HG02610 (cell line): ENCODE results near the gene TNNT3.

Experiments used
- ATAC-seq: cut with Tn5 transposase; IDR thresholded peaks from one replicate; pipeline ENCODE4 v1.9.1; 2021; ENCODE audit warnings: mild to moderate bottlenecking, moderate library complexity; ENCODE audit not compliant: unreplicated experiment

The TNNT3 gene

DNA sequence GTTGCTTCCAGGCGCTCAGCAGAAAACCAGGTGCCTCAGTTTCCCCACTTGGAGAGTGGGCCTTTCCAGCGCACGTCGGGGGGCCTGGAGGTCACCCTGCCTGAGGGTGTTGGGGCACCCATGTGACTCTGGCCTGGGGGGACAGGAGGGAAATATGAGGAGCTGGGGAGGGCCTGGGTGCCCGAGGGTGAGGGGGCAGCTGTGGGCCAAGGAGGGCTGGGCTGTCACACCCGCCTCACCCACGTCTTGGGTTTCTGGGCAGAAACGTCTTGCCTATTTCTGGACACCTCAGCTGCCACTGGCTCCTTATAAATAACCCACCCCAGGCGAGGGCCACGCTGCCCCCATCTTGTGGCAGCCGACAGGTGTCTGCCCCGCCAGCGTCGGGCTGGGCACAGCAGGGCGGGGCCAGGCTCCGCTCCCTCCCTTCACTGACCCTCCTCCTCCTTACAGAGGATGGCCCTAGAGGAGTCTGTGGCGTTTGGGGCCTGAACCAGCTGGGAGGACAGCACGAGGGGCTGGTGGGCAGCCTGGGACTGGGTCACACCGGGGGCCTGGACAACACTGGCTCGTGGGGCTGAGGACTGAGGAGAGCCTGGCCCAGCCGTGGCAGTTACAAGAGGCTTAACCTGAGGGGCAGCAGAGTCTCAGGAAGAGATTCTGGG, 1.5 kb downstream of the TNNT3 start:
- no peak for ATAC-seq

GRCh38 chr11:1921574-1922141, 2.2 kb downstream of the TNNT3 start:
- no peak for ATAC-seq

DNA sequence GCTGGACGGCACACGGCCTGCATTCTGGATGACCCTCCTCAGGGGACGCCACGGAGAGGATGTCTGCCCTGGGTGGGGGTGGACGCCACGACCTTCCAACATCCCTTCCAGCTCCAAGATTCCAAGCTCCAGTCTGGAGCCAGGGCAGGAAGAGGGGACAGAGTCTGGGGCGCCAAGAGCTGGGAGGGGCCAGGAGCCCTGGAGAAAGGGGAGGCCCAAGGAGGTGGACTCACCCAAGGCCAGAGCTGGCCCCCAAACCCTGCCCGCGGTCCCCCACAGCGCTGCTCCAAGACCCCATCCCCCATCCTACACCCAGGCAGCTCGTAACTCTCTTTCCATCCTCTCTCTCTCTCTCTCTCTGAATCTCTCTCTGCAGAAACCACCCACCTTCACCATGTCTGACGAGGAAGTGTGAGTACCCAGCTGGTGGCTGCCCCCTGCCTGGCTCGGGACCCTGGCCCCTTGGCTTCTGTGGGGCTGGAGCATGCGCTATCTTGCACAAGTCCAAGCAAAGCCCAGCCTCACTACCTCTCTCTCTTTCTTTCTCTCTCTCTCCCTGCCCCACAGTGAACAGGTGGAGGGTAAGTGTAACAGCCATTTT, 3.1 kb downstream of the TNNT3 start:
- no peak for ATAC-seq

- no peak for ATAC-seq
Observed at GRCh38 chr11:1923201-1923956, 3.9 kb downstream of the TNNT3 start.

- no peak for ATAC-seq
Observed at GRCh38 chr11:1924181-1924580, 4.7 kb downstream of the TNNT3 start.

DNA sequence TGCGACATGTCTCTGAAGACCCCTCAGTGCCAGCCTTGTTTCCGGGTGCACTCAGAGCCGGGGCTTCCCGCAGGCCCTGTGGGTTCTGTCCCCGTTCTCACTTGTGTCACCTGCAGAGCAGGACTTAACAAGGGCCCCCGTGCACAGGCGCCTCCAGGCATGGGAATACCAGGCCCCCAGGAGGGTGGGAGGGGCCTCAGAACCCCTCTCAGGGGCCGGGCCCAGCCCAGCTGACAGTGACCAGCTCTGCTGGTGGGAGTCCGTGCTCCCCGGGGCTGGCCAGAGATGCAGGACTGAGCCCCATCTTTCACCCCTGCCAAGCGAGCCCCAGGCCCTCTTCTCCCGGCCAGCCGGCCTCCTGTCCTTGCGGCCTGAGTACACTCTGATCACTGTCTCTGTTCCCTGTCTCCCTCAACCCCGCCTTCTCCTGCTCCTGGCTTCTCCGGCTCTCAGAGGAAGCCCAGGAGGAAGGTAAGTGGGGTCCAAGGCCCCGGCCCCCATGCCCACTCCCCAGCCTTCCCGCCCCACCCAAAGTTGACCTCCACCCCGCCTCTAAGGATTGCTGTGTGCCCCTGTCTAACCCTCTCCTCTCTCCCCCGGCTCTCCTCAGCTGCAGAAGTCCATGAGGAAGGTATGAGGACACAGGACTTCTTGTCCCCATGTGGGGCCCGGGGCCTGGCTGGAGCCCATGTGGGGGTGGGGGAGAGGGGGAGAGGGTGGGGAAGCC, 5.3 kb downstream of the TNNT3 start:
- no peak for ATAC-seq

DNA sequence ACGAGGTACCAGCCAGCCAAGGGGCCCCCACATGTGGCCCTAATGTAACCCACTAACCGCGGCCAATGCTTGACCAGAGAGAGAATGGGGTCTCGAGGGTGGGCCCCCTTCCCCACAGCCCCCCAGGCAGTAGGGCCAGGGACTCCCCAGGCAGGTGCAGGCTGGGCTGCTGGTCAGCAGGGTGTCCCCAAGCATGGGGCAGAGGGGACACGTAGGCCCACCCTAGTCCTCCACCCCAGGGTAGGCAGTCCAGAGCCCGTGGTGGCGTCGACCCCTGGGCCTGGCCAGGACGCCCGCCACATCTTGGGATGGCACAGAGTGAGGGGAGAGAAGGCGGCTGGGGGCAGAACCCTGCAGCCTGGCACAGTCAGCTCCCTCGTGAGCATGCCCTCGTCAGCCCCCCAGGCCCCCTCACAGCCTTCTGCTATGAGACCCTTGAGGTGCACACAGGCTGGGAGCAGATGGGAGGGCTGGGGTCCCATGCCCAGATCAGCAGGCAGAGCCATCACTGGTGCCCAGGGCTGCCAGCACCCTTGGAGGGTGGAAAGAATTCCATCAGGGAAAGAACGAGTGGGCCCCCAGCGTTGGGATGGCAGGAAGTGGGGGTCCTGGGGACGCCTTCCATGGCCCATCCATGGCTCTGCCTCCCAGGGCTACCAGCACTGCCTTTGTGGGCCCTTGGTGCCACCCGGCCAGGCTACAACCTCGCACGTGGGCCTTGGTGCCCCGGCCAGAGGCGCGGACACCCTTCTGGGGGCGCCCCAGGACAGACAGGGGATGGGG, 6.1 kb downstream of the TNNT3 start:
- no peak for ATAC-seq

GRCh38 chr11:1926156-1927025, 6.9 kb downstream of the TNNT3 start:
- ATAC-seq = no peak

DNA sequence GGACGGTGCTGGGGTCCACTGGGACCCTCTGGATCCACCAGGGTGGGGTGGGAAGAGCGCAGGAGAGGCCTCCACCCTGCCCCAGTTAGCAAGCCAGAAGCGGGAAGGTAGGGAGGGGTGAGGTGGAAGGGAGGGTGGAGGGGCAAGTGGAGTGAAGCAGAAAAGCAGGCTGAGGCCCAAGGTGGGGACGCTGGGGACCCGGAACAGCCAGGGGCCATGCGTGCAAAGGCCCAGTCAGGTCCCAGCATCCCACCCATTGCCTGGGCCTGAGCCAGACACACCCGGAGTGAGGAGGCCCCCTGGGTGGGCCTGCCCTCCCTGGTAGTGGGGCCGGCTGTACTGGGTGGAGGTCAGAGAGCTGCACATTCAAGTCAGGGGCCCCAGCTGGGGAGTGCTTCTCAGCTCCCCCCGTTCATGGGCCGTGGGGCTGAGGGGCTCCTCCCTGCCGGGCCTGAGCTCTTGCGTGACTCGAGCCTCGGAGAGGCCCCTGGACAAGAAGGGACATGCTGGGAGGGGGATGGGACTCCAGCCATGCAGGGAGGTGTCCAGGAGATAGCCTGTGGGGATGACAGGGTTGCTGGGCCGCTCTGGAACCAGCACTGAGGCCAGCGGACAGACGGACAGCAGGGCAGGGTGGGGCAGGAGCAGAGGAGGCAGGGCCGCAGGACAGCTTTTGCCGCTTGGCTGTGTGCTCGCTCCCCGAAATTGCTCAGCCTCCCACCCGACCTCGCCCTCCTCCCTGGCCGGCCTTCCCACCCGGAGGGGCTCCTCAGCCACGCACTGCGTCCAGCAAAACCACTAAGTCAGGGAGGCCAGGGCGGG, 7.7 kb downstream of the TNNT3 start:
- no peak for ATAC-seq

- no peak for ATAC-seq
Observed at GRCh38 chr11:1927848-1928469, 8.5 kb downstream of the TNNT3 start.

- no peak for ATAC-seq
Observed at GRCh38 chr11:1928470-1928890, 9.0 kb downstream of the TNNT3 start.

DNA sequence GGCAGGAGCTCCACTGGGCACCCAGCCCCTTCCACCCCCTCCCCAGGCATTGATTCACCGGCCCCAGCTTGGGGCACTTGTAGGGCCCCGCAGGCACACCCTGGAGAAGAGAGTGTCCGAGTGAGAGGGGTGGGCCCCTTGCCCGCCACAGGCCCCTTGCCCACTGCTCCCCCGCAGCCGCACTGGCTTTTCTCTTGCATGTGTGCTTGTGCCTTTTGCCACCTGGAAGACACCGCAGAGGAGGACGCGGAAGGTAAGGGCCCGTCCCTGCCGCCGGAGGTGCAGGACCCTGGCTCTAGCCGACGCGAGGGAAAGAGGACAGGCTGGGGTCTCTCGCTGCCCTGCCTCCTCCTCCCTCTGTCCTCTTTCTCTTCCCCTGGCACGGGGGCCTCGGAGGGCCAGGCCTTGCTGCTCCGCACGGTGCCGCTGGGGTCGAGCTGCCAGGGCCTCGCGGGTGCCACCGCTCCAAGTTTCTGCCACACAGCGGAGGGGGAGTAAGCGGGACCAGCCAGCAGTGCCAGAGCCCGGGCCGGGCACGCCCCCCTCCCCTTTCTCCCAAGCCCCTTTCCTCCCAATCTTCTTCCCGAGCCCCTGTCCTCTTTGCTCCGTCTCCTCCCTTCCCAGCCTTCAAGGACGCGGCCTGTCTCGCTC, 9.5 kb downstream of the TNNT3 start:
- no peak for ATAC-seq

GRCh38 chr11:1929621-1930461, 10.3 kb downstream of the TNNT3 start:
- ATAC-seq = no peak

- no peak for ATAC-seq
Observed at GRCh38 chr11:1930462-1930830, 10.9 kb downstream of the TNNT3 start.

DNA sequence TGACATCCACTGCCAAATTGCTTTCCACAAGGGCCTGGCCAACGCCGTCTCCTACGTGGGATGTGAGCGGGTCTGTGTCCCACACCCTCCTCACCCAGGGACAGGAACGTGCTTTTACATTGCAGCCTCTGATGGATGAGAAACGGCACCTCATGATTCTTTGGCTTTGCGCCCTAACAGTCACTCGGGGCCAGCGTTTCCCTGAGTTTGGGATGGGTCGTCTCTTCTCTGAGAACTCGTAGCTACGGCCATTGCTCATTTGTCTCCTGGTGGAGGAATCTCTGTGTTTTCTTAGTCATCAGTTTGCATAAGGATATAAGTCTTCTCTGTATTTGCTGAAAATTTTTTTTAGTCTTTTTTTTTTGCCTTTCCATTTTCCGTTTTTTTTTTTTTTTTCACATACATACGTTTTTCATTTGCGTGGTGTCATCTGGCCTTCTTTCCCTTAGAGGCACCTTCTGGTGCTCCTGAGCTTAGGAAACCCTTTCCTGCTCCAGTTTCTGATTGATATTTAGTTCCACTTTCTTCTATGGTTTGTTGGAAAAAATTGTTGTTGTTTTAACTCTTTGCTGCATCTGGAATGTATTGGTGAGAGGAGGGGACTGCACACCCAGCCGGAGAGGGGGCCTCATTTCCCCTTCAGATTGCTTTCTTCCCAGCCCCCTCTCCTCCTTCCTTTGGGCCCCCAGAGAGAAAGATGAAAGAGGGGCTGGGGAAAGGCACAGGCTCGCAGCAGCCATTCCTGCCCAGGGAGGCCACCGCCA, 12.0 kb downstream of the TNNT3 start:
- no peak for ATAC-seq

DNA sequence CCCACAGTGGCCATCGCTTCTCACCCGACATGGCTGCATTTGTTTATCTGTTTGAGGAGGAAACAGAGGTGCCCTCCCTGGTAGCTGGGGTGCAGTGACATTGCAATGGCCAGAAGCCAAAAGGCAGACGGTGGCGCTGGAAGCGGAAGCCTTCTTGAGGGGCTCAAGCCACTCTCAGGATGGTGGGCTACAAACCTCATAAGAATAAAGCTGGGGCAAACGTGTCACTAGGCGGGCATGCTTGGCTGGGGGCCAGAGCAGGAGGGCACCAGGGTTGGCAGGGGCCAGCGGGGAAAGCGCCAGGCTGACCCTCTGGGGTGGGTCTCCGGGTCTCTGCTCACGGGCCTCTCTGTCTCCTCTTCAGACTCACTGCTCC, 12.6 kb downstream of the TNNT3 start:
- no peak for ATAC-seq
